ENCODE results near the gene AP4E1. TPM values are rescaled to one million over a fixed set of nuclear protein-coding genes. Genes with fewer than 3 reads are reported as not detected.
"Not testable (repeated sequence)": the region's sequence is repeated elsewhere in the genome, so short reads cannot be mapped to it uniquely, and the experiment has no call there.

AP4E1 gene
- total RNA-seq, 6 donors from 2014 or later: 6.8 to 11.5 (median 9.4) TPM

DNA sequence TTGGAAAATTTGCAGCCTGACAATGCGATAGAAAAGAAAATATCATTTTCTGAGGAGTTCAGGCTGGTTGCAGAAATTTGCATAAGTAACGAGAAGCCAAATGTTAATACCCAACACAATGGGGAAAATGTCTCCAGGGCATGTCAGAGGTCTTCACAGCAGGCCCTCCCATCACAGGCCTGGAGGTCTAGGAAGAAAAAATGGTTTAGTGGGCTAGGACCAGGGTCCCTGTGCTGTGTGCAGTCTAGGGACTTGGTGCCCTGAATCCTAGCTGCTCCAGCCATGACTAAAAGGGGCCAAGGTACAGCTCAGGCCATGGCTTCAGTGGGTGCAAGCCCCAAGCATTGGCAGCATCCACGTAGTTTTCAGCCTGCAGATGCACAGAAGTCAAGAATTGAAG is 14.5 kb upstream of the AP4E1 start:
- WGBS, 2 donors: 97 to 98% methylated on average over 3 of the region's 3 CpGs
- no peak overlapping the region for H3K4me3 ChIP-seq
- ATAC-seq (ENCODE audit: low FRiP score in 2 of 2): no peak

DNA sequence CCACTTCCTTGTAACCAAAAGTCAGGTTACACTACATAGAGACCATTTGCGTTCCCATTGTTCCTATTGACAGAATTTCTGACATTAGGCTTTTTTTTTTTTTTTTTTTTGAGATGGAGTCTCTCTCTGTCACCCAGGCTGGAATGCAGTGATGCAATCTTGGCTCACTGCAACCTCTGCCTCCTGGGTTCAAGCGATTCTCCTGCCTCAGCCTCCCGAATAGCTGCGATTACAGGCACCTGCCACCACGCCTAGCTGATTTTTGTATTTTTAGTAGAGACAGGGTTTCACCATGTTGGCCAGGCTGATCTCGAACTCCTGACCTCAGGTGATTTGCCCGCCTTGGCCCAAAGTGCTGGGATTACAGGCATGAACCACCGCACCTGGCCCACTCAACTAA is 7.1 kb upstream of the AP4E1 start:
- H3K9me3 ChIP-seq; H3K4me3 ChIP-seq; DNase-seq; ATAC-seq (ENCODE audit: low FRiP score in 2 of 2); H3K4me1 ChIP-seq; H3K27me3 ChIP-seq; H3K36me3 ChIP-seq; H3K27ac ChIP-seq: not testable (repeated sequence)
- 91 to 97% methylated on average over 6 to 8 of the region's 8 CpGs for WGBS, 2 donors

More for the DNA sequence above, 14.5 kb upstream of the AP4E1 start:
- H3K36me3 ChIP-seq: no peaks in the 10 kb centered on the region
- H3K27ac ChIP-seq: no peak overlapping the region
- no peaks in the 10 kb centered on the region for H3K4me1 ChIP-seq
- TF ChIP-seq, protein P1, sequence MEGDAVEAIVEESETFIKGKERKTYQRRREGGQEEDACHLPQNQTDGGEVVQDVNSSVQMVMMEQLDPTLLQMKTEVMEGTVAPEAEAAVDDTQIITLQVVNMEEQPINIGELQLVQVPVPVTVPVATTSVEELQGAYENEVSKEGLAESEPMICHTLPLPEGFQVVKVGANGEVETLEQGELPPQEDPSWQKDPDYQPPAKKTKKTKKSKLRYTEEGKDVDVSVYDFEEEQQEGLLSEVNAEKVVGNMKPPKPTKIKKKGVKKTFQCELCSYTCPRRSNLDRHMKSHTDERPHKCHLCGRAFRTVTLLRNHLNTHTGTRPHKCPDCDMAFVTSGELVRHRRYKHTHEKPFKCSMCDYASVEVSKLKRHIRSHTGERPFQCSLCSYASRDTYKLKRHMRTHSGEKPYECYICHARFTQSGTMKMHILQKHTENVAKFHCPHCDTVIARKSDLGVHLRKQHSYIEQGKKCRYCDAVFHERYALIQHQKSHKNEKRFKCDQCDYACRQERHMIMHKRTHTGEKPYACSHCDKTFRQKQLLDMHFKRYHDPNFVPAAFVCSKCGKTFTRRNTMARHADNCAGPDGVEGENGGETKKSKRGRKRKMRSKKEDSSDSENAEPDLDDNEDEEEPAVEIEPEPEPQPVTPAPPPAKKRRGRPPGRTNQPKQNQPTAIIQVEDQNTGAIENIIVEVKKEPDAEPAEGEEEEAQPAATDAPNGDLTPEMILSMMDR (IDR thresholded peaks at IDR 0.05): no peak
- no peak for TF ChIP-seq POLR2AphosphoS5 (IDR thresholded peaks at IDR 0.05)
- TF ChIP-seq POLR2A (IDR thresholded peaks at IDR 0.05): no peak
- no peak for TF ChIP-seq EP300 (IDR thresholded peaks at IDR 0.05)
- peaks cover 0 to 12% (median 0%) of the 10 kb centered on the region in 4 donors for H3K9me3 ChIP-seq
- no peaks in the 10 kb centered on the region for H3K27me3 ChIP-seq
- no peak for DNase-seq

DNA sequence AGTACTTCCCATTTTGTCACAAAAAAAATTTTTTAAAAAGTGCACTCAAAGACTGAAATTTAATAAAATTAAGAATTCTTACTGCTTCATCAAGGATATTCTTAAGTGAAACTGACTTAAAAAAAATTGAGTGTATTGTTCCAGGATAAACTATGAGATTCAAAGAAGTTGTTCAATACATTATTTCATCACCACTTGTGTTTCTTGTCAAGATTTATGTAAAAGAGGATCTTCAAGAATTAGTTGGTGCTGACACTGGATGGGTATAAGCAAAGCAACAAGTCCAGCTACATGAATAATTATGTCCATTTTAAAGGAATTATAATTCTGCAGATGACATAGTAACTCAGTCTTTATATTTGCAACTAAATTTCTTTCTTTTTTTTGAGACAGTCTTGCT is 4.3 kb upstream of the AP4E1 start:
- ATAC-seq (ENCODE audit: low FRiP score in 2 of 2) (no peak), DNase-seq (no peak)
- H3K36me3 ChIP-seq: peaks cover 0 to 6% (median 0%) of the 10 kb centered on the region in 4 donors
- no peaks in the 10 kb centered on the region for H3K27me3 ChIP-seq
- H3K4me1 ChIP-seq: peaks cover 8 to 15% (median 9%) of the 10 kb centered on the region in 4 donors
- no peak overlapping the region for H3K27ac ChIP-seq
- H3K9me3 ChIP-seq: no peaks in the 10 kb centered on the region
- TF ChIP-seq POLR2A (IDR thresholded peaks at IDR 0.05) (no peak), EP300 (IDR thresholded peaks at IDR 0.05) (no peak), POLR2AphosphoS5 (IDR thresholded peaks at IDR 0.05) (no peak)
- TF ChIP-seq, protein P1 (IDR thresholded peaks at IDR 0.05): no peak
- H3K4me3 ChIP-seq: no peak overlapping the region

DNA sequence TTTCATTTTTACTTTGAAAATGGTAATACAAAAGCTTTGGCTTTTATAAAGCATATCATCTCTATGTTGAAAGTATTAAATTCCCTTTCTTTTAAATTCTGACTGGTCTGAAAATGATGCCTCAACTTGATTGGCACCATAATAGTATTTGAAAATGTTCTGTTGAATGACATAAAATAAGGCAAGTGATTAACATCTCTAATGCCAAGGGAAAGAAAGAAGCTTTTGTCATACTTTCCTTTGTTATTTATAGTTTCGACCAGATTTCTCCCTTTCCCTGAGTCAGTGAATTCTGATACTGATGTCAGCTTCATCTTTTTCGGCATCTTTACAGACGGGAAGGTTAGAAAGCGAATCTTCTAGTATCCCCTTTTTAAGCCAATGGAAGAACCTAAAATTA is 3.4 kb upstream of the AP4E1 start:
- TF ChIP-seq POLR2A (IDR thresholded peaks at IDR 0.05): no peak
- Histone ChIP-seq H3K36me3 (peaks cover 0 to 6% (median 0%) of the 10 kb centered on the region in 4 donors), H3K9me3 (no peaks in the 10 kb centered on the region), H3K4me1 (peaks cover 16 to 23% (median 18%) of the 10 kb centered on the region in 4 donors), H3K27me3 (no peaks in the 10 kb centered on the region), H3K4me3 (no peak overlapping the region), H3K27ac (no peak overlapping the region)
- DNase-seq (no peak), ATAC-seq (ENCODE audit: low FRiP score in 2 of 2) (no peak)
- WGBS, 2 donors: 95 to 96% methylated on average over 4 of the region's 4 CpGs

DNA sequence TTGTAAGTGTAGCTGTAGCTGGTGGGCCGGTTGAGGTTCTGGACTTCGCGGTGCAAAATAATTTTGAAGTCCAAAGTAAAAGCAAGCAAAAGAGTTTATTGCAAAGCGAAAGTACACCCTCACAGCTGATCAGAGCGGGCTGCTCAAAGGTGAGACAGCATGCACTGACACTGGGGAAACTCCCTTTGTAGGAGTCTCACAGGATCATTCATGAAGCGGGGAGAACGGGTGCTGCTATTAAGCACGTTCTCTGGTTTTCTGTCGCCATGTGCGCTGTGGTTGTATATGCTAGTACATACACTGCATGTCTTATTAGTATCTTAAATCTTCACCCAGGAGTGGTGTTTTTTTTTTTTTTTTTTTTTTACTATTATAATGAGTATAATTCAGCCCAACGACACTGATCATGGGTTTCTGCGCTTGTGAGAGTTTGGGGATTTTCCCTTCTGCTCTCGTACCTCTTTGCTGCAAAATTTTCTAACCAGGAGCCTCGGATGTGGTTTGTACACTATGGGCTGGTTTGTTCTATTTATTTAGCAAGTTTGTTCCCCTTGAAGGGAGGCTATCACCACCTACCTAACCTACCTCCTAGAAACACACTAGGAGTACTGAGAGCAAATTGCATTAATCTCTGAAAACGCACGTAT is 1.4 kb upstream of the AP4E1 start:
- TF ChIP-seq POLR2A (IDR thresholded peaks at IDR 0.05): peak in 1 of 4 donors; percentile 21
- TF ChIP-seq, protein P1 (IDR thresholded peaks at IDR 0.05): no peak
- Histone ChIP-seq H3K4me3 (peak overlapping the region; percentile 67 to 94 (median 92)), H3K36me3 (peaks cover 0 to 13% (median 0%) of the 10 kb centered on the region in 4 donors), H3K4me1 (peaks cover 21 to 43% (median 29%) of the 10 kb centered on the region in 4 donors), H3K27ac (peak overlapping the region in 3 of 4 donors; percentile 93 to 96 (median 95)), H3K27me3 (no peaks in the 10 kb centered on the region), H3K9me3 (no peaks in the 10 kb centered on the region)
- ATAC-seq (ENCODE audit: low FRiP score in 2 of 2) (no peak), DNase-seq (peak in 1 of 2 donors; percentile 36)
- WGBS, 2 donors: 56% methylated on average over 16 of the region's 16 CpGs
